ENCODE data around the gene POLE.

The POLE gene

GRCh38 chr12:132673288-132674179 is 13.6 kb downstream of the POLE start:
- no peak for DNase-seq

GRCh38 chr12:132672678-132673077 is 14.5 kb downstream of the POLE start:
- no peak for DNase-seq

GRCh38 chr12:132672116-132672515 is 15.0 kb downstream of the POLE start:
- no peak for DNase-seq

- no peak for DNase-seq
Measured at GRCh38 chr12:132669166-132669879, 17.8 kb downstream of the POLE start.

GRCh38 chr12:132668191-132669088 is 18.7 kb downstream of the POLE start:
- DNase-seq: no peak

- DNase-seq: no peak
Measured at GRCh38 chr12:132665794-132666193, 21.3 kb downstream of the POLE start.

- DNase-seq: no peak
Measured at GRCh38 chr12:132665149-132665491, 22.0 kb downstream of the POLE start.

- no peak for DNase-seq
Measured at GRCh38 chr12:132664206-132665148, 22.7 kb downstream of the POLE start.

- DNase-seq: no peak
Measured at GRCh38 chr12:132662901-132663755, 24.0 kb downstream of the POLE start.

GRCh38 chr12:132661972-132662371 is 25.2 kb downstream of the POLE start:
- DNase-seq: no peak

GRCh38 chr12:132660996-132661395 is 26.1 kb downstream of the POLE start:
- DNase-seq: no peak

- no peak for DNase-seq
Measured at GRCh38 chr12:132660052-132660451, 27.1 kb downstream of the POLE start.

- no peak for DNase-seq
Measured at GRCh38 chr12:132659146-132659545, 28.0 kb downstream of the POLE start.

GRCh38 chr12:132658149-132658894 is 28.8 kb downstream of the POLE start:
- DNase-seq: no peak

- DNase-seq: no peak
Measured at GRCh38 chr12:132657004-132657727, 30.0 kb downstream of the POLE start.

GRCh38 chr12:132653567-132654290 is 33.4 kb downstream of the POLE start:
- DNase-seq: no peak

GRCh38 chr12:132651444-132652100 is 35.6 kb downstream of the POLE start:
- no peak for DNase-seq

GRCh38 chr12:132649226-132649945 is 37.8 kb downstream of the POLE start:
- no peak for DNase-seq
